Stimulated activated CD4-positive, alpha-beta T cell treated with anti-CD3 and anti-CD28 coated beads, Interleukin-4, amount 100 ng/mL, for 4 hours (primary cell): Measurements from ENCODE around the gene FGF12.
A peak's percentile ranks its signal among the peaks of the same experiment; 100 is the strongest.
"Not testable (repeated sequence)": the region's sequence is repeated elsewhere in the genome, so short reads cannot be mapped to it uniquely, and the experiment has no call there.

Source experiments
- DNase-seq, 2 experiments: peaks; one replicate each; pipeline ENCODE4 v3.0.0-alpha.2; 2020

Gene FGF12

GRCh38 chr3:192577271-192577670 lies 150.1 kb downstream of the FGF12 start:
- no peak for DNase-seq

GRCh38 chr3:192576704-192577103 lies 150.6 kb downstream of the FGF12 start:
- not testable (repeated sequence) for DNase-seq

GRCh38 chr3:192575879-192576506 lies 151.3 kb downstream of the FGF12 start:
- no peak for DNase-seq

GRCh38 chr3:192573240-192573639 lies 154.1 kb downstream of the FGF12 start:
- DNase-seq: no peak

GRCh38 chr3:192570821-192571791 lies 156.2 kb downstream of the FGF12 start:
- DNase-seq: no peak

GRCh38 chr3:192570315-192570714 lies 157.0 kb downstream of the FGF12 start:
- DNase-seq: no peak

- peak; percentile 25 to 49 for DNase-seq
Observed at GRCh38 chr3:192566706-192567290, 160.5 kb downstream of the FGF12 start.

GRCh38 chr3:192564611-192565010 lies 162.7 kb downstream of the FGF12 start:
- no peak for DNase-seq

- DNase-seq: no peak
Observed at GRCh38 chr3:192563417-192563816, 163.9 kb downstream of the FGF12 start.

GRCh38 chr3:192553707-192554106 lies 173.6 kb downstream of the FGF12 start:
- DNase-seq: no peak

GRCh38 chr3:192550356-192550755 lies 177.0 kb downstream of the FGF12 start:
- no peak for DNase-seq

- no peak for DNase-seq
Observed at GRCh38 chr3:192545333-192545732, 182.0 kb downstream of the FGF12 start.

GRCh38 chr3:192543163-192543562 lies 184.2 kb downstream of the FGF12 start:
- DNase-seq: no peak

- DNase-seq: no peak
Observed at GRCh38 chr3:192516820-192517219, 210.5 kb downstream of the FGF12 start.

- DNase-seq: no peak
Observed at GRCh38 chr3:192515664-192516045, 211.7 kb downstream of the FGF12 start.

GRCh38 chr3:192514754-192515663 lies 212.3 kb downstream of the FGF12 start:
- no peak for DNase-seq

GRCh38 chr3:192514081-192514753 lies 213.1 kb downstream of the FGF12 start:
- no peak for DNase-seq

- DNase-seq: no peak
Observed at GRCh38 chr3:192505731-192506130, 221.6 kb downstream of the FGF12 start.

GRCh38 chr3:192501401-192501800 lies 225.9 kb downstream of the FGF12 start:
- no peak for DNase-seq

GRCh38 chr3:192496905-192497587 lies 230.3 kb downstream of the FGF12 start:
- no peak for DNase-seq

- no peak for DNase-seq
Observed at GRCh38 chr3:192494174-192494573, 233.2 kb downstream of the FGF12 start.
